Mammary epithelial cell (primary cell): ENCODE data around the gene GARNL3.

Experiments used
- CTCF ChIP-seq, 2 donors: IDR thresholded peaks in 1 of 2; conservative IDR thresholded peaks in 1 of 2; 2 replicates each; pipeline ENCODE4 v1.5.1; 2011 to 2012; ENCODE audit warnings: inconsistent platforms in 2 of 2, low read length in 2 of 2, mild to moderate bottlenecking in 2 of 2, control low read depth in 1 of 2, low read depth in 1 of 2; ENCODE audit not compliant: insufficient read depth in 1 of 2; ENCODE audit errors: extremely low read depth in 1 of 2
- EZH2 ChIP-seq: IDR thresholded peaks from 2 replicates; pipeline ENCODE4 v1.6.1; 2012; ENCODE audit warnings: low read length, inconsistent platforms, borderline replicate concordance

- TF ChIP-seq CTCF (conservative IDR thresholded peaks at IDR 0.05 in 1 of 2, IDR thresholded peaks at IDR 0.05 in 1 of 2; ENCODE audit: extremely low read depth in 1 of 2, insufficient read depth in 1 of 2, low read depth in 1 of 2, low read length in 2 of 2): no peak
- TF ChIP-seq EZH2: no peak
Observed at GRCh38 chr9:127406799-127407491, 142.4 kb downstream of the GARNL3 start.
